Neural cell (in vitro differentiated cells): ENCODE measurements around the gene TBC1D19. TPM values are rescaled to one million over a fixed set of nuclear protein-coding genes. Genes with fewer than 3 reads are reported as not detected.
A peak's percentile ranks its signal among the peaks of the same experiment; 100 is the strongest.

Experiments
- H2AFZ ChIP-seq: fragments of 200-600, 300-800 bp; sonication (generic), shearing (Covaris generic); 2 replicates; pipeline ENCODE4 v1.6.0; 2014; ENCODE audit warnings: low read depth, mild to moderate bottlenecking, antibody characterized with exemption, low read length, moderate library complexity
- H3F3A ChIP-seq: fragments of 200-600 bp; shearing (Covaris generic); 2 replicates; pipeline ENCODE4 v1.6.1; 2016; ENCODE audit warnings: mild to moderate bottlenecking, moderate library complexity, mixed read lengths, antibody characterized with exemption, low read length; ENCODE audit not compliant: insufficient read depth, poor library complexity, severe bottlenecking
- H3K27ac ChIP-seq: fragments of 200-600, 300-800 bp; sonication (generic), shearing (Covaris generic); 2 replicates; pipeline ENCODE4 v1.5.1; 2014; ENCODE audit warnings: mild to moderate bottlenecking, low read length, moderate library complexity
- H3K27me3 ChIP-seq: fragments of 300-800, 200-600 bp; sonication (generic), shearing (Covaris generic); 2 replicates; pipeline ENCODE4 v1.6.0; 2014; ENCODE audit warnings: mild to moderate bottlenecking, low read depth, low read length, moderate library complexity; ENCODE audit not compliant: insufficient read depth
- H3K36me3 ChIP-seq: fragments of 300-800, 200-600 bp; sonication (generic), shearing (Covaris generic); 2 replicates; pipeline ENCODE4 v1.5.1; 2014; ENCODE audit warnings: mild to moderate bottlenecking, antibody characterized with exemption, low read length, moderate library complexity; ENCODE audit not compliant: insufficient read depth
- H3K4me2 ChIP-seq: fragments of 300-800, 200-600 bp; sonication (generic), shearing (Covaris generic); 2 replicates; pipeline ENCODE4 v1.6.0; 2014; ENCODE audit warnings: mild to moderate bottlenecking, low read length
- H3K4me3 ChIP-seq: fragments of 300-800, 200-600 bp; sonication (generic), shearing (Covaris generic); 2 replicates; pipeline ENCODE4 v1.5.1; 2014; ENCODE audit warnings: mild to moderate bottlenecking, low read length, moderate library complexity
- H3K79me2 ChIP-seq: fragments of 200-600 bp; shearing (Covaris generic); replicated peaks from 2 replicates; pipeline ENCODE4 v1.6.0; 2014; ENCODE audit warnings: mild to moderate bottlenecking, low read length, moderate library complexity; ENCODE audit not compliant: insufficient read depth
- H3K9ac ChIP-seq: fragments of 300-800, 200-600 bp; sonication (generic), shearing (Covaris generic); 2 replicates; pipeline ENCODE4 v1.6.1; 2016; ENCODE audit warnings: mild to moderate bottlenecking, low read length, mixed read lengths
- H3K9me2 ChIP-seq: fragments of 200-600 bp; shearing (Covaris generic); 2 replicates; pipeline ENCODE4 v1.6.1; 2016; ENCODE audit warnings: mild to moderate bottlenecking, low read length, mixed read lengths; ENCODE audit not compliant: insufficient read depth
- H3K9me3 ChIP-seq: fragments of 200-600, 300-800 bp; sonication (generic), shearing (Covaris generic); 2 replicates; pipeline ENCODE4 v1.6.1; 2016; ENCODE audit warnings: mild to moderate bottlenecking, mixed run types, low read length, moderate library complexity, mixed read lengths
- H4K20me1 ChIP-seq: fragments of 200-600 bp; shearing (Covaris generic); 2 replicates; pipeline ENCODE4 v1.6.1; 2016; ENCODE audit warnings: mild to moderate bottlenecking, mixed run types; ENCODE audit not compliant: insufficient read depth
- CTCF ChIP-seq: fragments of 450-650 bp; IDR thresholded peaks from 2 replicates; pipeline ENCODE4 v1.5.1; 2014; ENCODE audit warnings: antibody characterized with exemption, mild to moderate bottlenecking, moderate library complexity; ENCODE audit not compliant: poor library complexity, severe bottlenecking
- EP300 ChIP-seq: fragments of 450-650 bp; conservative IDR thresholded peaks from 2 replicates; pipeline ENCODE4 v1.6.1; 2014; ENCODE audit warnings: antibody characterized with exemption, mild to moderate bottlenecking, moderate library complexity; ENCODE audit not compliant: poor library complexity, severe bottlenecking
- EZH2 ChIP-seq: fragments of 200-600, 300-800 bp; shearing (Covaris generic), sonication (generic); IDR thresholded peaks from 2 replicates; pipeline ENCODE4 v1.6.1; 2014; ENCODE audit warnings: antibody characterized with exemption, low read length, borderline replicate concordance, mild to moderate bottlenecking; ENCODE audit not compliant: insufficient read depth, poor library complexity, severe bottlenecking
- MXI1 ChIP-seq: fragments of 450-650 bp; conservative IDR thresholded peaks from 2 replicates; pipeline ENCODE4 v1.6.1; 2014; ENCODE audit warnings: antibody characterized with exemption, mild to moderate bottlenecking; ENCODE audit not compliant: poor library complexity, severe bottlenecking
- POLR2AphosphoS5 ChIP-seq: IDR thresholded peaks from 2 replicates; pipeline ENCODE4 v1.6.1; 2012
- RAD21 ChIP-seq: fragments of 450-650 bp; conservative IDR thresholded peaks from 2 replicates; pipeline ENCODE4 v1.6.1; 2014; ENCODE audit warnings: antibody characterized with exemption, mild to moderate bottlenecking, moderate library complexity
- REST ChIP-seq: IDR thresholded peaks from 2 replicates; pipeline ENCODE4 v1.6.1; 2012; ENCODE audit warnings: borderline replicate concordance
- SMC3 ChIP-seq: fragments of 450-650 bp; conservative IDR thresholded peaks from 2 replicates; pipeline ENCODE4 v1.6.1; 2014; ENCODE audit warnings: antibody characterized with exemption, mild to moderate bottlenecking, moderate library complexity; ENCODE audit not compliant: poor library complexity
- TAF1 ChIP-seq: IDR thresholded peaks from 2 replicates; pipeline ENCODE4 v1.6.1; 2012; ENCODE audit warnings: low read depth
- polyA plus RNA-seq: library from polyadenylated mRNA; depleted of rRNA; stranded (reverse); fragments of >200 nt; gene quantifications from 2 replicates; pipeline ENCODE4 v1.2.3, GENCODE V29; 2014

The TBC1D19 gene
- polyA plus RNA-seq, 1 donor from 2014 or later: 23.1 TPM

GRCh38 chr4:26573389-26573794, 10.5 kb upstream of the TBC1D19 start:
- Histone ChIP-seq H3K4me3 (no peak overlapping the region), H3F3A (no peaks in the 10 kb centered on the region), H3K9me2 (no peaks in the 10 kb centered on the region), H3K9ac (no peak overlapping the region), H3K4me2 (no peak overlapping the region), H3K79me2 (no peaks in the 10 kb centered on the region), H2AFZ (no peak overlapping the region), H3K9me3 (no peaks in the 10 kb centered on the region), H4K20me1 (no peaks in the 10 kb centered on the region), H3K27me3 (no peaks in the 10 kb centered on the region), H3K27ac (no peak overlapping the region), H3K36me3 (no peaks in the 10 kb centered on the region)
- no peak for TF ChIP-seq TAF1
- TF ChIP-seq EP300: no peak
- TF ChIP-seq POLR2AphosphoS5: no peak
- TF ChIP-seq MXI1: no peak
- no peak for TF ChIP-seq CTCF

GRCh38 chr4:26574563-26574962, 9.3 kb upstream of the TBC1D19 start:
- H3K4me2 ChIP-seq: no peak overlapping the region
- H4K20me1 ChIP-seq: no peaks in the 10 kb centered on the region
- H3F3A ChIP-seq: no peaks in the 10 kb centered on the region
- H3K27me3 ChIP-seq: no peaks in the 10 kb centered on the region
- H3K9me3 ChIP-seq: no peaks in the 10 kb centered on the region
- H2AFZ ChIP-seq: no peak overlapping the region
- TF ChIP-seq EP300 (no peak), MXI1 (no peak), RAD21 (no peak), SMC3 (no peak), EZH2 (no peak), POLR2AphosphoS5 (no peak), CTCF (no peak)
- no peaks in the 10 kb centered on the region for H3K79me2 ChIP-seq
- H3K27ac ChIP-seq: no peak overlapping the region
- no peak overlapping the region for H3K9ac ChIP-seq
- H3K36me3 ChIP-seq: no peaks in the 10 kb centered on the region
- H3K9me2 ChIP-seq: no peaks in the 10 kb centered on the region
- H3K4me3 ChIP-seq: no peak overlapping the region

GRCh38 chr4:26576231-26576739, 7.6 kb upstream of the TBC1D19 start:
- Histone ChIP-seq H3K27ac (no peak overlapping the region), H3K9ac (no peak overlapping the region), H3K9me3 (no peaks in the 10 kb centered on the region), H3F3A (no peaks in the 10 kb centered on the region), H3K27me3 (no peaks in the 10 kb centered on the region), H4K20me1 (no peaks in the 10 kb centered on the region), H2AFZ (no peak overlapping the region), H3K4me2 (no peak overlapping the region), H3K4me3 (no peak overlapping the region), H3K36me3 (no peaks in the 10 kb centered on the region), H3K9me2 (no peaks in the 10 kb centered on the region), H3K79me2 (no peaks in the 10 kb centered on the region)
- TF ChIP-seq SMC3 (no peak), REST (peak; percentile 30), RAD21 (no peak), POLR2AphosphoS5 (peak; percentile 81), EP300 (peak; percentile 89)
